Bronchial epithelial cell (primary cell): ENCODE measurements around the gene CKM. TPM values are rescaled to one million over a fixed set of nuclear protein-coding genes. Genes with fewer than 3 reads are reported as not detected.

Experiments used
- DNase-seq: peaks from one replicate; pipeline ENCODE4 v3.0.0-alpha.2; 2010; ENCODE audit warnings: low read depth
- FAIRE-seq: peaks from 2 replicates; lab custom pipeline; 2011; peaks lifted over from hg19 to GRCh38; lab: Jason Lieb, UNC
- H3K27me3 ChIP-seq: 2 replicates; pipeline ENCODE4 v1.5.1; 2011; ENCODE audit warnings: low read length; ENCODE audit not compliant: control insufficient read depth, insufficient read depth
- H3K36me3 ChIP-seq: 2 replicates; pipeline ENCODE4 v1.5.1; 2011; ENCODE audit warnings: low read length; ENCODE audit not compliant: control insufficient read depth, insufficient read depth
- H3K4me3 ChIP-seq: 2 replicates; pipeline ENCODE4 v1.5.1; 2011; ENCODE audit warnings: mild to moderate bottlenecking, low read depth, low read length, control low read depth
- CTCF ChIP-seq: IDR thresholded peaks from 2 replicates; pipeline ENCODE4 v1.5.1; 2011; ENCODE audit warnings: mild to moderate bottlenecking, moderate library complexity, low read length, control low read depth, inconsistent platforms; ENCODE audit not compliant: insufficient read depth, severe bottlenecking
- total RNA-seq: library from RNA; depleted of rRNA; stranded (reverse); fragments of >200 nt; gene quantifications from 2 replicates; pipeline ENCODE4 v1.2.1, GENCODE V29; 2014

Gene CKM
- total RNA-seq, 1 donor from 2014 or later = under 0.01 TPM

GRCh38 chr19:45291834-45292233 lies 30.8 kb downstream of the CKM start:
- DNase-seq = no peak
- H3K36me3 ChIP-seq = peaks cover 19% of the 10 kb centered on the region

DNA sequence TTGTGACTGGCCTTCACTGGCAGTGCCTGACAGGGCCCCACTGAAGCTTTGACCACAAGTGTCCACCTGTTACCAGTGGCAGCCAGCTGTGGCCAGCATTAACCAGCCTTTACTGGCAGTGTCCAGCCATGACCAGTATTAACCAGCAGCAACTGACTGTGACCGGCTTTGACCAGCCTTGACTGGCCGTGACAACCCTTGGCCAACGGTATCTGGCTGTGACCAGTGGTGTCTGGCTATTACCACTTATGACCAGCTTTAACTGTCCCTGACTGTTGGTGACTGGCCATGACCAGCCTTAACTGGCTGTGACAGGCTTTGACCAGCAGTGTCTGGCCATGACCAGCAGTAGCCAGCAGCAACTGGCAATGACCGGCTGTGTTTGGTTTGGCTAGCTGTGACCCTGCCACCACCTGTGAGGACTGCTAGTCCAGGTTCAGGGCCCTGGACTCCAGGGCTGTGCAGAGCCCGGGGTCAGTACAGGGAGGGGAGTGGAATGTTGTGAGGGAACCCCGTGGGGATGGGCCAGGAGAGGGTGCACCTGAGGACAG lies 32.2 kb downstream of the CKM start:
- H3K4me3 ChIP-seq = no peak overlapping the region
- no peaks in the 10 kb centered on the region for H3K27me3 ChIP-seq
- H3K36me3 ChIP-seq = peaks cover 19% of the 10 kb centered on the region
- TF ChIP-seq CTCF = no peak
- FAIRE-seq (no peak), DNase-seq (no peak)

More at GRCh38 chr19:45291834-45292233, 30.8 kb downstream of the CKM start:
- FAIRE-seq = no peak
- Histone ChIP-seq H3K4me3 (no peak overlapping the region), H3K27me3 (no peaks in the 10 kb centered on the region)
- TF ChIP-seq CTCF = no peak

DNA sequence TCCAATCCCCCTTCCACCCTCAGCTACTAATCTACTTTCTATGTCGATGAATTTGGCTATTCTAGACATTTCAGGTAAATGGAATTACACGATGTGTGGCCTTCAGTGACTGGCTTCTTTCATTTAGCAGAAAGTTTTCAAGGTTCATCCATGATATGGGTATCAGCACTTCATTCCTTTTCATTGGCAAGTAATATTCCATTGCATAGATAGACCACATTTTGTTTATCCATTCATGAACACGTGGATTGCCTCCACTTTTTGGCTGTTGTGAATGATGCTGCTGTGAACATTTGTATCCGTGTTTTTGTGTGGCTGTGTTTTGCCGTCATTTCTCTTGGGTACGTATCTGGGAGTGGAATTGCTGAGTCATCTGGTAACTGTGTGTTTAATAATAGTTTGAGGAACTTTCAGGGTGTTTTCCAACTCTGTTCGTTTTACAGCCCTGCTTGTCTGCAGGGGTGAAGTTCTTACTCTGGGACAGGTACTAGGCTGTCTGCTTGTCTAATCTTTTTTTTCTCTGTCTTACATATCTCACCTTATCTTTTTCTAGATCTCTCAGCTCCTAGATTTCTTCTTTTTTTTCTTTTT lies 39.1 kb downstream of the CKM start:
- Histone ChIP-seq H3K36me3 (peaks cover 14% of the 10 kb centered on the region), H3K27me3 (no peaks in the 10 kb centered on the region), H3K4me3 (no peak overlapping the region)
- DNase-seq (no peak), FAIRE-seq (no peak)
- no peak for TF ChIP-seq CTCF

DNA sequence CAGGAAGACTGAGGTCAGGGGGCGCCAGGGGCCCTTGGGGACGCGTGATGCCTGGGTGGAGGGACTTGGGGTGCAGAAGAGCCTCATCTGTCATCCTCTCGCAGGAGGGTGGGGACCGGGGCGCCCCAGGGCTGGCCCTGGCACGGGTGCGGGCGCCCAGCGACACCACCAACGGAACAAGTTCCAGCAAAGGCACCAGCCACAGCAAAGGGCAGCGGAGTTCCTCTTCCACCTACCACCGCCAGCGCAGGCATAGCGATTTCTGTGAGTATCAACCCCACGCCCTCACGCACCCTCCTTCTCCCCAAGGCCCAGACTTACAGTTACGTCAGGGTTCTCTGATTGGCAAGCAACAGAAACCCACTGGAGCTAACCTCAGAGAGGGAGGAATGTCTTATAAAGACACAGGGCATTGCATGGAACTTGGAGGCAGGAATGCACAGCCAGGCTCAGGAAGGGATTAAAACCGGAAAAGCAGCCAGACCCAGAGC lies 42.2 kb downstream of the CKM start:
- no peak for DNase-seq
- no peak for FAIRE-seq
- TF ChIP-seq CTCF = no peak
- Histone ChIP-seq H3K36me3 (peaks cover 18% of the 10 kb centered on the region), H3K27me3 (no peaks in the 10 kb centered on the region), H3K4me3 (no peak overlapping the region)

DNA sequence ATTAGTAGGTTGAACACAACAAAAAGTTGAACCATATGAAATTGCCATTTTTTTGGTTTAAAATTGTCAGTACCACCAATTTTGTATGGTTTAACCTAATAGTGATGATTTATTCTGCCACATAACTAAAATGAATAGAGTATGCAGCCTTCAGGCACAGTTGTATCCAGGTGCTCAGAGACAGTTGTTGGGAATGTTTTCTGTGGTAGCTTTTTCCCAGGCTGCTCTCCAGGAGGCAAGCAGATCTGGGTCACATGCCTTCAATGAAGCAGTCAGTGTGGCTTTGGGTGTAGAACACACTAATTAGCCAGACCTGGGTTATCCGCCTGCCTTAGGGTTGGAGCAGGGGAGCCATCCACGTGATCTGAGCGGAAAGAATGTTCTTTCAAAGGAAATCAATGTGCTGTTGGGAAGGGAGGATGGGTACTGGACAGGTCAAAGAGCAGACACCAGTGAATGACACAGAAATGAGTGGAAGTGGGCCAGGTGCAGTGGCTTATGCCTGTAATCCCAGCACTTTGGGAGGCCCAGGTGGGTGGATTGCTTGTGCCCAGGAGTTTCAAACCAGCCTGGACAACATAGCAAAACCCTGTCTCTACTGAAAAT lies 43.0 kb downstream of the CKM start:
- H3K36me3 ChIP-seq = peaks cover 18% of the 10 kb centered on the region
- FAIRE-seq = no peak
- TF ChIP-seq CTCF = no peak

More for the DNA sequence above, 43.0 kb downstream of the CKM start:
- Histone ChIP-seq H3K4me3 (no peak overlapping the region), H3K27me3 (no peaks in the 10 kb centered on the region)
- no peak for DNase-seq
